NCI-H510A treated with DMSO at 0.1 percent for 48 hours (cell line): ENCODE results near the gene SEC63.
"Not testable (repeated sequence)": the region's sequence is repeated elsewhere in the genome, so short reads cannot be mapped to it uniquely, and the experiment has no call there.

ENCODE experiments used
- DNase-seq: peaks from one replicate; lab custom pipeline; 2025; lab: John Stamatoyannopoulos, UW

The SEC63 gene, protein sequence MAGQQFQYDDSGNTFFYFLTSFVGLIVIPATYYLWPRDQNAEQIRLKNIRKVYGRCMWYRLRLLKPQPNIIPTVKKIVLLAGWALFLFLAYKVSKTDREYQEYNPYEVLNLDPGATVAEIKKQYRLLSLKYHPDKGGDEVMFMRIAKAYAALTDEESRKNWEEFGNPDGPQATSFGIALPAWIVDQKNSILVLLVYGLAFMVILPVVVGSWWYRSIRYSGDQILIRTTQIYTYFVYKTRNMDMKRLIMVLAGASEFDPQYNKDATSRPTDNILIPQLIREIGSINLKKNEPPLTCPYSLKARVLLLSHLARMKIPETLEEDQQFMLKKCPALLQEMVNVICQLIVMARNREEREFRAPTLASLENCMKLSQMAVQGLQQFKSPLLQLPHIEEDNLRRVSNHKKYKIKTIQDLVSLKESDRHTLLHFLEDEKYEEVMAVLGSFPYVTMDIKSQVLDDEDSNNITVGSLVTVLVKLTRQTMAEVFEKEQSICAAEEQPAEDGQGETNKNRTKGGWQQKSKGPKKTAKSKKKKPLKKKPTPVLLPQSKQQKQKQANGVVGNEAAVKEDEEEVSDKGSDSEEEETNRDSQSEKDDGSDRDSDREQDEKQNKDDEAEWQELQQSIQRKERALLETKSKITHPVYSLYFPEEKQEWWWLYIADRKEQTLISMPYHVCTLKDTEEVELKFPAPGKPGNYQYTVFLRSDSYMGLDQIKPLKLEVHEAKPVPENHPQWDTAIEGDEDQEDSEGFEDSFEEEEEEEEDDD

DNA sequence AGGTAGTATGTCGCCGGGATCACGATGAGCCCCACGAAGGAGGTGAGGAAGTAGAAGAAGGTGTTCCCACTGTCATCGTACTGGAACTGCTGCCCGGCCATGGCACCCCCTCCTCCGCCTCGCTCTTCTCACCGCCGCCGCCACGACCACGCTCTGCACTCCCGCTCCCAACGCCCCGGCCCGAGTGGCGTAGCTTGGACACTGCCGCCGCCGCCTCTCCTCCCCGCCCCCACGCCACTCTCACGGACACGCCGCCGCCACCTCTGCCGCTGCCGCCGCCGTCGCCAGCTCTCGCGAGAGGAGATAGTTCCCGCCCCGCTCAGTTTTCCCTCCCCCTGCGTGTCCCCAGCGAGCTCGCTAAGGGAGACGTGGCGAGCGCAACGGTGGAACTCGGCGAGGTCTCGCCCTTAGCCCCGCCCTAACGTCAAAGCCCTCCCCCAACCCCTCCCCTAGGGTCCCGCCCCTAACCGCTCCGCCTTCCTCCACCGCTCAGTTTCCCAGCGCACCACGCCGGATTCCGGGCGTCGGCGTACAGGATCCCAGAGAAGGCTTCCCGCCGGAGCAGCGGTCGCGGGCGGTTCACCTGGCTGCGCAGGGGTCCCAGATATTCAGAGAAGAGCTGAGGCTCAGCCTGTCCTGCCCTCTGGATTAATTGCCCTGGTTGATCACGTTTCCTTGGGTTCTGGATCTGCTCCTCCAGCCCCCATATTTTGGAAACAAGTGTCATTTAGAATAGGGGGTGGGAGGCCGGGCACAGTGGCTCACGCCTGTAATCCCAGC, at the start of gene SEC63:
SEC63 (minus strand) TSS at position 300 of the 780 bp plus-strand sequence; CDS start at position 101, 199 bp downstream.
- peak; percentile 14 for DNase-seq

DNA sequence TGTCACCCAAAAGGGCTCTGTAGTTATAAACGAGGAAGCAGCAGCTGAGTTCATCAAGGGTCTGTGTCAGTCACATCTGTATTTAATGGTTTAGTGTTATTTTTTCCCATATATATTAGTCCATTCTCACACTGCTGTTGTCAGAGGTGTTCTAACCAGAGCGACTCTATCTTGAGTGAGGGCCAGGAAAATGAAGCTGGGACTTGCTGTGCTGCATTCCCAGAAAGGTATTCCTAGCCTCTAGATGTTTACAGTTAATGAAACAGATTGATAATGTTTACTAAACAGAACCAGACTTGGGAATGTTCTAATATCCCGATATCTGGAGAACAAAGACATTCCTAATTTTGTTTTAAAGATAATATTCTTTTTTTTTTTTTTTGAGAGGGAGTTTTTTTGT, 48.0 kb upstream of the SEC63 start:
- no peak for DNase-seq

DNA sequence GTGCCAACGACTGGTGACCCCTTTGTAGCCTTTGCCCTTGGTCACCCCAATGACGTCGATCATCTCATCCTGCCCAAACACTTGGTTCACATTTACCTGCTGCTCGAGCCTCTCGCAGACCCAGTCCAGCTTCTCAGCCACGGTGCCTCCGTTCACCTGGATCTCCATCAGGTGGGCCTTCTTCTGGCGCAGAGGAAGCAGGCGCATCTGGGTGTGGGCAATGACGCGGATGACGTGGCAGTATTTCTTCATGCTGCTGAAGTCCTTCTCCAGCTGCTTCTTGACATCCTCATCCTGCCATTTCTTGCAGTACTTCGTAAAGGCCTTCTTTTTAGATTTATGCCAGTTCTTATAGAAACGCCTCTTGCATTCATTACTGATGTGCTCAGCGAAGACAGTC, 46.9 kb upstream of the SEC63 start:
- no peak for DNase-seq

DNA sequence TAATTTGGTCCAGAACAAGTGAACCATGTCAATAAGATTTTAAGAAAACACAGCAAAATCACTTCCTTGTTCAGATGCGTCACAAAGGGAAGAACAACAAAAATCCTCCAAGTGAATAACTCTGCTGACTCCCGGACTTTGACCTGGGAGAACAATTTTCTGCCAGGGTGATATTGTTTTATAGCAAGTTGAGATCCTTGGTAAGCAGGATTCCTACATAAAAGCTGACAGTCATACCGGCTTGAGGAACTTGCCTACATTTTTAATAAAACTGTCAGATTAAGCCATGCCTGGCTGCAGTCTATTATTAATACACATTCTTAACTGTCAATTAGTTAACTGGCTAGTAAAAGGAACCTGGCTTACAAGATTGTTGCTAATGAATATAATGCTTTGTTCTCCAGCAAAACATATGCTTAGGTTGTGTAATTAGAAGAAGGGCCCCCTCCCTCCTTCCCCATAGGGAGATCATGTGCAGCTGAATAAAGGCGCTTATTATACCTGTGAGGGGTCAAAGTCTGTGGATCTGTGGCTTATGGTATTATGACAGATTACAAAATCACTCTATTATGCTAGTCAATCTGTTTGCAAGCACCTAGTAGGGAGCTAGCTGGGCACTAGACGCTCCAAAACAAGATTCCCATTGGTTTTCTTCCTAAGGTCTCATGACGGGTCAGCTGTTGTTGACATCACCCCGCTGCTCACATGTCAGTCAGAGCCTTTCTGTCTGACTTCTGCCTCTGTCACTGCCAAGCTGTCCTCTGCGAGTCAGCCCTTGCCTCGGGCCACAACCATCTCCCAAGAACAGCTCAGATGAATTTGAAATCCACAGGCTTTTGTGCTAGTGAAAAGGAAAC, 44.6 kb upstream of the SEC63 start:
- DNase-seq = no peak

DNA sequence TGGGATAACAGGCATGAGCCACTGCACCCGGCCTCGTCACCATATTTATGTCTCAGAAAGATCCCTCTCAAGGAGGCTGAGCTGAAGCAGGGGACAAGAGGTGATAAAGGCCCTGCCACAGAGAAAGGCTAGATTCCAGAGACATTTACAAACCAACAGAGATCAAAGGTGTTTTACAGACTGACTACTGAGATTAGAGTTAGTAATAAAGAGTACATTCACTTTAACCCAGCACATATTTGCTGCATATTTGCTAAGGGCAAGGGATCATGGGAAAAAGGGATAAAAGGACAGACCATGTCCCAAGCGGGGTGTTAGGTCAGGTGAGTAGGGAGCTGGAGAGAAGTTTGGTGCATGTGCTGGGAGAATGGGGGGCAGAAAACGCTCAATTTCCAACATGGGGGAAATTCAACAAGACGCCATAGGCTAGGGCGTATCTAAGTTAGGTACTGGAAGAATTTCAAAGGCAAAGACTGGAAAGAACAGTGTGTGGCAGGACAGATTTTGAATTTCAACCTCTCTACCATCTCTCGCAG, 43.8 kb upstream of the SEC63 start:
- DNase-seq = no peak

DNA sequence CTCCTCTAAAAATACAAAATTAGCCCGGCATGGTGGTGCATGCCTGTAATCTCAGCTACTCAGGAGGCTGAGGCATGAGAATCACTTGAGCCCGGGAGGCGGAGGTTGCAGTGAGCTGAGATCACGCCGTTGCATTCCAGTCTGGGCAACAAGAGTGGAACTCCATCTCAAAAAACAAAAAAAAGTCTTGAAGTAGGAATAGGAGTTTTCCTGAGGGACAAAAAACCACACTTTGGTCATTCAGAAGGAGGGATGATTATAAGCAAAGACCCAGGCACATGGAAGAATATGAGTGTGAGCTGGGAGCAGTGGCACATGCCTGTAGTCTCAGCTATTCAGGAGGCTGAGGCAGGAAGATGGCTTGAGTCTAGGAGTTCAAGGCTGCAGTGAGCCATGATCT, 42.3 kb upstream of the SEC63 start:
- DNase-seq = not testable (repeated sequence)

DNA sequence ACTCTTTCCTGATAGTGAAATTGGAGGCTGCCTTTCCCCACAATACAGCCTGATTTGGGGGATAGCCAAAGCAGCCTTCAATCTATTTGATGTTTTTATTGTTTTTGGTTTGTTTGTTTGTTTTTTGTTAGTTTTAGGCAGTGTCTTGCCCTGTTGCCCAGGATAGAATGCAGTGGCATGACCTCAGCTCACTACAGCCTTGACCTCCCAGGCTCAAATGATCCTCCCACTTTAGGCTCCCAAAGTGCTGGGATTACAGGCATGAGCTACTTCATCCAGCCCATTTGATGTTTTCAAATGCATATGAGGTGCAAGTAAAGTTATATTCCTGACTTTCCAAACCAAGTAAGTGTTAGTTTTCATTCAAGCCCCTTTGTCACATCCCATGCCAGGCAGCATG, 41.3 kb upstream of the SEC63 start:
- DNase-seq = no peak

DNA sequence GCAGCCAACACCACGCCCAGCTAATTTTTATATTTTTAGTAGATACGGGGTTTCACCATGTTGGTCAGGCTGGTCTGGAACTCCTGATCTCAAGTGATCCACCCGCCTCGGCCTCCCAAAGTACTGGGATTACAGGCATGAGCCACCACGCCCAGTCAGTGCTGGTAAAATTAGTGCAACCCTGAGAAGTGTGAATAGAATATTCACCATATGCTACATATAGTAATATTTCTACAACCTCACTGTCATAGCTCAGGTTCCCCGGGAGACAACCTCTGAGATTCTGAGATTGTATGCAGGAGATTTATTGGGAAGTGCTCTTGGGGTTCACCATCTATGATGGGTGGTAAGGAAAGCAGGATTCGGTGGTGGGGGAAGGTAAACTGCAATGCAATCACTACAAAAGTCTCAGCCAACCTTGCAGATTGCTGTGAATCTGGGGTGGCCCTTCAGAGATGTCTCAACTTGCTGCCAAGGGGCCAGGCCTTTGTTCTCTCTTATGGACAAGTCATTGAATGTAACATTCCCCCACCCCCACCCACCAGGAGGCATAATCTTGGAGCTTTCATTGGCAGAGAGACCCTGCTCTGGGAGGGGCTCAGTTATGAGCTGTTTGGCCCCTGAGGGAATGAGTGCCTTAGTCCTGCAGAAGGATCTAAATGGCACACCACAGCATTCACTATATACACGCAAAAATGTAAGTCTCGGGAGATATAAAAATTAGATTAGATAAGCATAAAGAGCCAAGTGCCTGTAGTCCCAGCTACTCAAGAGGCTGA, 34.0 kb upstream of the SEC63 start:
- no peak for DNase-seq

DNA sequence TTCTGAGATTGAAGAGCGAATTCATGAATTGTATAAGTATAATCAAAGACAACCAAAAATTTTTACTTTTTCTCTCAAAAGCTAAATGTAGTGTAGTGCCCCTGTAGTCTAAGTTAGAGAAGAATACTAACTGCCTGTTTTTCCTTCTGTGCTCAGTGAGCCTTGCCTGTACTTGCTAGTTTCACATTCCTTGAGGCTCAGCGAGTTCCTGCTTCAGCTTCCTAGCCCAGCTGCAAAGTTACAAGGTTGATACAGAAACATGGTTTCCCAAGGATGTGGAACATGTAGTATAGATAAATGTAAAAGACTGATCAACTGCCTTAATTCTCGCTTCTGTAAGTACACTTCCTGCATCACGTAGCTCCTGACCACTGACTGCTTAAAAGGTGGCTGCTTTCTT, 33.1 kb upstream of the SEC63 start:
- DNase-seq = no peak

DNA sequence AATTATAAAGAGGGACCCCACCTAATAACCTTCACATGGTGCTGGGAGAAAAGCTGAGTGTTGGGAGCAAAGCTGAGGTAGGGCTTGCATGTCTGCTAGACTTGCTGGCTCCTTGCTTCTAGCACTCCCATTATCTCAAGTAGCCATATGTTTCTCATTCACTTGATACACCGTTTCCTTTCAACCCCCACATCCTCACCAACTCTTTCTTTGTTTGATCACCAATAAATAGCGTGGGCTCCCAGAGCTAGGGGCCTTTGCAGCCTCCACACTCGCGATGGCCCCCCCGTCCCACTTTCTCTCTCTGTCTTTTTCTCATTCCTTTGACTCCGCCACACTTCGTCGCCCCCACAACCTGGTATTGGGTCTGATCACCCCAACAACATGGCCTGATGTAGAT, 32.6 kb upstream of the SEC63 start:
- not testable (repeated sequence) for DNase-seq

DNA sequence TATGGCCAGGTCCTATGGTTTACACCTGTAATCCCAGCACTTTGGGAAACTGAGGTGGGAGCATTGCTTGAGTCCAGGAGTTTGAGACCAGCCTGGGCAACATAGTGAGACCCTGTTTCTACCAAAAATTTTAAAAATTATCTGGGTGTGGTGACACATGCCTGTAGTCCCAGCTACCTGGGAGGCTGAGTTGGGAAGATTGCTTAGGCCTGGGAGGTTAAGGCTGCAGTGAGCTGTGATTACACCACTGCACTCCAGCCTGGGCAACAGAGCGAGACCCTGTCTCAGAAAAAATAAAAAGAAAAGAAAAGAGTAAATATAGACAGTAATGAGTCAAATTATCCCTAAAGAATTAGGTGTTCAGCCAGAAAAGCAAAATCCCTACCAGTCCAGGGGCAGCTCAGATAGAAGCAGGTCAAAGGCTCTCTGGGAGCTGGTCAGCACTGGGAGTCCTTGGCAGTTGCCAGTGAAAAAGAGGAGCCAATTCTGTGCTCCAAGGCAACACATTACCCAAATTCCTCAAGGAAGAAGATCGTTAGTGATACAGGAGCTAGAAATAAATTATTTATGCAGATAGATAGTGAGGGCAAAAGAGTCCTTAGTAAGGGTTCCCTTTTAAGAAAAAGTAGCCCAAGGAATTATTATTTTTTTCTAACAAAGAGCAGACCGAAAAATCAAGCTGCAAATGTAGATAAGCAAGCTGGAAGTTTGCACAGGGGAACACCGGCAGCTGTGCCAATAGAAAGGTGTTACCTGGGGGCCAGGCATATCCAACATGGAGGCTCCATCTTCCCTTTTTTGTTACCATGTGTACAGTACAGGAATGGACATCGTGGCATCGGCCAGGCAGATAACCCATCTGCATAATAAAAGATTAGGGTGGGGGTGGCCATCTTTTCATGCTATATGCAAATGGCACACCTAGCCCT, 31.4 kb upstream of the SEC63 start:
- DNase-seq = no peak

DNA sequence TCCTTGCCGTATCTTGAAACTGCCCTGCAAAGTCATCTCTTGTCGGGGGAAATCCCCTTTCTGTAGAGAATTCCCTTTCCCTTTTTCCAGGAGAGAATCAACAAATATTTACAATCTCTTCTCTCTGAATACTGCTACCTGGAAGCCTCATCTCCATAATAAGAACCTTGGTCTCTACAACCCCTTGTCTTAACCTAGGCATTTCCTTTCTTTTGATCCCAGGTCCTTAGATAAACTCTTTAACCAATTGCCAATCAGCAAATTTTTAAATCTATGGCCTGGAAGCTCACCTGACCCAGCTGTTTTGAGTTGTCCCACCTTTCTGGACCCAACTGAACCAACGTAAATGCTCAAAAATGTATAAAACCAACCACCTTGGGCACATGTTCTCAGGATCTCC, 30.6 kb upstream of the SEC63 start:
- no peak for DNase-seq

DNA sequence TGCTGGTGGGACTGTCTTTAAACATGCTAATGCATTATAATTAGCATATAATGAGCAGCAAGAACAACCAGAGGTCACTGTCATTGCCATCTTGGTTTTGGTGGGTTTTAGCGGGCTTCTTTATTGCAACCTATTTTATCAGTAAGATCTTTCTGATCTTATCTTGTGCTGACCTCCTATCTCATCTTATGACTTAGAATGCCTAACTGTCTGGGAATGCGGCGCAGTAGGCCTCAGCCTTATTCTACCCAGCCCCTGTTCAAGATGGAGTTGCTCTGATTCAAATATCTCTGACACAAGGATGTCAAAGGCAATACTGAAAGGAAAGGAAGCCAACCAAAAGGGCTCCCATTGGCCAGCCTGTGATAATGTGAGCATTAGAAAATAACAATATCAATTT, 29.8 kb upstream of the SEC63 start:
- no peak for DNase-seq

DNA sequence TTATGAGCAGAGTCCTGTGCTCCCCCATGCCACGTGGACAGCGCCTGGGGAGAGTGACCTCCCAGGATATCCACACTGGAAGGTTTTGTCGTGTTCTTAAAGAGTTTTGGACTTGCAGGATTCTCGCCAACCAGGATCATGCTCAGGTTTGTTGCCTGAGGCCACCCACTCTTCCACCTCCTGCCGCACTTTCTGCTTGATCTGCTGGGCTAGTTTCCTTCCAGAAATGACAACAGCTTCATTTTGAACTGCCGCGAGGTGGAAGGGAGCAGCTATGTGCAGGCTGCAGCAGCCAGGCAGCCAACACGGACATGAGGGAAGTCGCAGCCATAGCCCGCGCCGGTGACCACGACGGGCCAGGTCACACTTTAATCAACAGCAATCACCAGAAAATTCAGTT, 27.7 kb upstream of the SEC63 start:
- no peak for DNase-seq

DNA sequence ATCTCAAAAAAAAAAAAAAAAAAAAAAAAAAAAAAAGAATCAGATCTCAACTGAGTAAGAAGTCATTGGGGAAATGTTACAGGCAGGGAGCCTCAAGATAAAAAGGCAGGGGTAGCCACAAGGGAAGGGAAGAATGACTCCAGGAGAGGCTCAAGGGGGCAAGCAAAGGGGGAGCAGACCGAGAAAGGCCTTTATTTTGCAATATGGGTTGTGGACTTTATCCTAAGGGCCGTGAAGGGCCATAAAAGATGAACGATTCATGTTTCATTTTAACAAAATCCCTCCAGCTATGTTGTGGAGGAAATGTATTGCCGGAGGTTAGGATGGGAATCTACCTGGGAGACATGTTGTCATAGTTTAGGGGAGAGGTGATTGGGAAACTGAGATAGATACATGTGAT, 25.8 kb upstream of the SEC63 start:
- DNase-seq = no peak

DNA sequence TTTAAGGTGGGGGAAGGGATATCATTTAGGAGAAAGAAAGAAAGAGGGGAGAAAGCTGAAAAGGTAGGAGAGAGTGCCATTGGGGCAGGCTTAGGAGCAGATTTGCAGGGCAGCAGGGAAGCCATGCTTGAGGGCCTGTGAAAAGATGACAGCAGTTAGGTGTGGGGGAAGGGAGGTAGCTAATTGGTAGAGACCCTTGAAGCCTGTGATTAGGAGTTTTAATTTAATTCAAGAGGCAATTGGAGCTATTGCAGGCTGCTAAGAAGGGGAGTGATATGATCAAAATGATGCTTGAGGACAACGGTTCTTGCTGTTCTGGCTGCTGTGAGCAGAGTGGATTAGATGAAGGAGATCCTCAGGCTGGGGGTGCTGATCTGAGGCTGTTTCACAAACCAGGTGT, 24.5 kb upstream of the SEC63 start:
- no peak for DNase-seq

DNA sequence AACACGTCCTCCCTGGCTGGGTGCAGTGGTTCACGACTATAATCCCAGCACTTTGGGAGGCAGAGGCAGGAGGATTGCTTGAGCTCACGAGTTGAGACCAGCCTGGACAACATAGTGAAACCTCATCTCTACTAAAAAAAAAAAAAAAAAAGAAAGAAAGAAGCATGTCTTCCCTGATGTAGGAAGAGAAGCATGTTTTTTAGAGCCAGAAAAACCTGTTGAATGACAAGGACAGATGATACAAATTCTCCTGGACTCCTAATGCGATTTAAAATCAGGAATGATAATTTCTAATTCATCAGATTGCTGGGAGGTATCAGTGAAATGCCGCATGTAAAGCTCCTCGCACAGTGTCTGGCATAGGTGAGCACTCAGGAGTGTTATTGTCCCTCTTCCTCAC, 23.7 kb upstream of the SEC63 start:
- DNase-seq = no peak

DNA sequence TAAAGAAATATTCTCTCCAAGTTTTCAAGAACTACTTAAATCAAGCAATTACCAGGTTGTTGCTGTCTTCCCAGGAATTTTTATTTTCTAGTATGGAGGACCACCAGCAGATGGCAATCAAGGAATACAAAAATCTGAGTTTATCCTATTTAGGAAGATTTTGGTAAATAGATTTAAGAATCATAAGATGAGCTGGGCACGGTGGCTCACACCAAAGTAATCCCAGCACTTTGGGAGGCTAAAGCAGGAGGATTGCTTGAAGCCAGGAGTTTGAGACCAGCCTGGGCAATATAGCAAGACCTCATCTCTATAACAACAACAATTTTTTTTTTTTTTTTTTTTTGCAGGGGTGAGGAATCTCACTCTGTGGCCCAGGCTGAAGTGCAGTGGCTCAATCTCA, 19.3 kb upstream of the SEC63 start:
- no peak for DNase-seq

DNA sequence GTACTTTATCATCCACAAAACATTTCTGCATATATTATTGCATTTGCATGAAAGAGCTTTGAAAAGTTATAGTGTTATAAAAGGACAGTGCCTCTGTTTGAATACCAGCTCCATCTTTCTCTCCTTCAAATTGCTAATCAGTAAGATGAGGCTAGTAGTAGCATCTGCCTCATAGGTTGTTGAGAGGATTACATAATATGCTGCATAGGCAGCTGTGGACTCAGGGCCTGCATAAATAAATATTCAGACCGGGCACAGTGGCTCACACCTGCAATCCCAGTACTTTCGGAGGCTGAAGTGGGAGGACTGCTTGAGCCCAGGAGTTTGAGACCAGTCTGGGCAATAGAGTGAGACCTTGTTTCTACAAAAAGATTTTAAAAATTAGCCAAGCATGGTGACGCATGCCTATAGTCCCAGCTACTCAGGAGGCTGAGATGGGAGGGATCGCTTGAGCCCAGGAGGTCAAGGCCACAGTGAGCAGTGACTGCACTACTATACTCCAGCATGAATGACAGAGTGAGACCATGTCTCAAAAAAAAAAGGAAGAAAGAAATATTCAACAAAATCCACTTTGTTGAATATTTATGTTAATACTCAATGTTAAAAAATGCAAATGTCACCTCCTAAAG, 18.3 kb upstream of the SEC63 start:
- DNase-seq = peak; percentile 1
